Measurements from ENCODE around the gene TMEM150B.

TMEM150B gene

DNA sequence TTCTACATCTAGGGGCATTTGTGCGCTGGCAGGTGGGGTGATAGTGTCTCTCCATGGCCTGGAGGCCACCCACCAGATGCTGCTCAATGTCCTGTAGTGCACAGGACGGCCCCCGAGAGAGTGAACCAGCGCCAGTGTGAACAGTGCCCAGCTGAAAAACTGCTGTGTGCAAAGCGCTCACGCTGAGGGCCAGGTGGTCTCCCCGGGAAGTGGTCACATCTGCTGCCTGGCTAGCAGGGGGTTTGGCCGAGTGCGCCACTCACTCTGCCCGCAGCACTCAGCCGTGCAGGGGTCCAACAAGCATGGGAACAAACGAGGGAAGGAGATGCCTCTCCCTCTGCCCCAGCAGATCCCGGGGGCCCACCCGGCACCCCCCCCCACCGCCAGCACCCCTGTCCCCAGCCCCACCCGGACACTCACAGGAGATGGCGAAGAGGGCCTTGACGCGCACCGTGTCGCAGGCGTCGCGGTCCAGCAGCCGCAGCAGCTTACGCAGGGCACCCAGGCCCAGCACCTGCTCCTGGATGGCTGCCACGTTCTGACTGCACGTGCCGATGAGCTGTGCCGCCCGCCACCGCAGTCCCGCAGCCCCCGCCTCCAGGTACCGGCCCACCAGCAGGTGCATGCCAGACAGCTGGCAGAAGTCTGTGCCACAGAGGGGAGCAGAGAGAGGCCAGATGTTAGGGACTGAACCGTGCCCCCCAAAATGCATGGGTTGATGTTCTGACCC is 51.0 kb downstream of the TMEM150B start:
- DNase-seq = peak; percentile 88

GRCh38 chr19:55272142-55272541 is 53.0 kb downstream of the TMEM150B start:
- no peak for DNase-seq

DNA sequence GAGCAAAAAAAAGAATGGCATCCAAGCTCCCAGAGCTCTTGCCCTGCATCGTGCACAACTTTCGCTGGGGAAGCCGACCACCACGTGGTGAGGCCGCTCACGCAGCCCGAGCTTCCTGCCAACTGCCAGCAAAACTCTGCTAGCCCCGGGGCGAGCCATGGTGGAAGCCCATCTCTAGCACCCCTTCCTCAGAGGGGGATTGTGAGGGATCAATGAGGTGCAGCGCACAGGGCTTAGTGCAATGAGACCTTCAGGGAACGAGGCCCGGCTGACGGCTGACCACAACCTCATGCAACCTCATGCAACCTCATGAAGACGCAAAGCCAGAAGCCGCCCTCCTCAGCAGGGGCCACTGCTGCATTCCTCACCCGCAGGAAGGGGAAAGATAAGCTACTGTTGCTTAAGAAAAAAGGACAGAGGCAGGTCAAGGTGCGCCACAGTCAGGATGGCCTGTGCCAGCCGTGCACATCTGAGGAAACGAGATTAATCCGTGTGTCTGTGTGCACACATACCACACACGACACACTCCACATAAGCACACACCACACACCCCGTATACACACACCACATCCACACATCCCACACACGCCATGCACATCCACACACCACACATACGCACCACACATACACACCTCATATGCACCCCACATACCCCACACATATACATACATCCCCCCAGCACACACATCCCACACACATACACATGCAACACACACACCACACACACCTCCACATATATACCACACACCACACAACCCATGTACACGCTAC is 54.8 kb downstream of the TMEM150B start:
- no peak for DNase-seq

- no peak for DNase-seq
These were observed 55.8 kb downstream of the TMEM150B start for GRCh38 chr19:55269299-55269698.

GRCh38 chr19:55266840-55267239 is 58.3 kb downstream of the TMEM150B start:
- no peak for DNase-seq

DNA sequence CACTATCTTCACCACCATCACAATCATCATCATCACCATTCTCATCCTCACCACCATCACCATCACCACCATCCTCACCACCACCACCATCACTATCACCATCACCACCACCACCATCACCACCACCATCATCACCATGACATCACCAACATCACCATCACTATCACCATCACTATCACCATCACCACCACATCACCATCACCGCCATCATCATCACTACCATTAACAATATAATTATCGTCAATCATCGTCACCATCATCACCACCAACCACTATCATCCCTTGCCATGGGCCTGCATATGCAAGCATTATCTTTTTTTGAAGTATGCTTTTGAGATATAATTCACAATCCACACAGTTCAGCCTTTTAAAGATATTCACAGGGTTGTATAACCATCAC is 58.7 kb downstream of the TMEM150B start:
- no peak for DNase-seq

DNA sequence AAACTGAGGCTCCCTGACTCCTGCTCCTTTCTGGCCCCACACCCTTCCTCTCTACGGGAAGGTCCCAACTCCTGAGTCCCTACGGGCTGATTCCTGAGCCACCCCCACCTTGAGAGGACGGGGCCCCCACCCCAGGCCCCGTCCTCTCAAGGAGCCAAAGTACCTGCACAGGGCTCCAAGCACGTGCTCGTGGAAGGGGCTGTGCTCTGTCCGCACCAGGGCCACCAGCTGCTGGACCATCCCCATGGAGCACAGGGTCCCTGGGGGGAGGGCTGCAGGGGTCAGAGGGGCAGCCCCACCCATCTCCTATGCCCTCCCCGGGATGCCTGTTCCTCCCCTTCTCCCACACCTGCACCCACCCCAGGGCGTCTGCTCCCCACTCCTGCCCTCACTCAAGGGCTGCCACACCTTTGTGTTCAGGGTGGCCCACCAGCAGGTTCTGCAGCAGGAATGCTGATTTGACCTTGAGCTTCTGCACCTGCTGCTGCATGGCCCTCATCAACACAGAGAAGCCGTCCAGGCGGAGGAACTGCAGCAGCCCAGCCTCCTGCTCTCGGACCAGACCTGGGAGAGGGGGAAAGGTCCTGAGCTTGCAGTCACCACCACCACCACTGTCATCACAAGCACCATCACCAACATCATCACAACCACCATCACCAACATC is 59.3 kb downstream of the TMEM150B start:
- DNase-seq = no peak

GRCh38 chr19:55265173-55265572 is 60.0 kb downstream of the TMEM150B start:
- DNase-seq = no peak

GRCh38 chr19:55264531-55264930 is 60.6 kb downstream of the TMEM150B start:
- DNase-seq = no peak

Measured in COR-L47 (cell line).